ENCODE measurements around the gene IDE.

GRCh38 chr10:92541583-92541982, 32.3 kb downstream of the IDE start:
- TF ChIP-seq EZH2phosphoT487 (IDR thresholded peaks at IDR 0.05; ENCODE audit: low read depth) (no peak), CTCF (IDR thresholded peaks at IDR 0.05; ENCODE audit: low read depth, low read length) (no peak)

All from OCI-LY3 (cell line).